CD4-positive, alpha-beta T cell treated with Interleukin-6 for 4 hours (primary cell): Measurements from ENCODE around the gene TCF15.
A peak's percentile ranks its signal among the peaks of the same experiment; 100 is the strongest.

ENCODE experiments used
- DNase-seq: peaks from one replicate; pipeline ENCODE4 v3.0.0-alpha.2; 2020; ENCODE audit warnings: mixed read lengths

Gene TCF15

GRCh38 chr20:576156-576555 lies 34.0 kb downstream of the TCF15 start:
- DNase-seq = no peak

DNA sequence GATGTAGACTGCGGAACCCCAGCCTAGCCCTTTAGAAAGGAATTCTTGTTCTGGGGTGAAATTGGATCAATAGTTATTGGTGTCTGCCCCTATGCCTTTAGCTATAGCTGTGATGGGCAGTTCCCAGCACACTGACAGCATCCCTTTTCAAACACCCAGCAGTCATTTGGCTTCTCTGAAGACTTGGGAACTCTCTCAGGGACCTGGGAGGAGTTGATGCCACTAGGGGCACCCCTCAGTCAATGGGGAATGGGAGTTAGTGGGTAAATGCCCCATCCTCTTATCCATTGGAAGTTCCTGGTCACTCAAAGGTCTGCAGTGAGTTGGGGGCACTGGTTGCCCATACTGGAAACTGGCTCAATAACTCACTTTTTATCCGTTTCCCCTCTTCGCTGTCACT lies 34.9 kb downstream of the TCF15 start:
- no peak for DNase-seq

DNA sequence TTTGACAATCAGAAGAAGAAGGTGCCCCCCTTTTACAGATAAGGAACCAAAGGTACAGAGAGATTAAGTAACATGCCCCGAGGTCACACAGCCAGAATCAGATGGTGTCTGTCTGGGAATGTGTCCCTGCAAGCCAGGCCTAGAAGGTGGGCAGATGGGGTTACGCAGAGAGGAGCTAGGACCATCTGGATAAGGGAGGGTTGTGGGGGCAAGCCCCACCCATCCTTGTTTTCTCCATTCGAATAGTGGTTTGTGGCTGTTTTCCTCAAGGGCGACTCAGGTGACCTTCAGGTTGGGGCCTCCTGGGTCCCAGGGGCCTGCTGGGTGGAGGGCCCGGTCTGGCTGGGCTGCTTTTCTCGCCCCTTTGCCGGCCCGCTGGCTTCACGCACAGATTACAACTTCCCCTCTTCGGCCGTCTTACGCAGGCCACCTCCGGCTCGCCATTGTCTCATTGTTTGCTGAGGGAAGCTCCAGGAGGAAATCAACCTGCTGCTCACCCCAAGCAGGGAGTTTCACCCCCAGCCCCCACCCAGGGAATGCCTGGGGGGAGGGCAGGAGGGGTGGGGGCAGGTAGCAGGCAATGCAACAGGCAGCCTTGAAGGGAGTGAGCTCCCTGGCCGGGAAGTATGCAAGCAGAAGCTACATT lies 35.7 kb downstream of the TCF15 start:
- DNase-seq = no peak

DNA sequence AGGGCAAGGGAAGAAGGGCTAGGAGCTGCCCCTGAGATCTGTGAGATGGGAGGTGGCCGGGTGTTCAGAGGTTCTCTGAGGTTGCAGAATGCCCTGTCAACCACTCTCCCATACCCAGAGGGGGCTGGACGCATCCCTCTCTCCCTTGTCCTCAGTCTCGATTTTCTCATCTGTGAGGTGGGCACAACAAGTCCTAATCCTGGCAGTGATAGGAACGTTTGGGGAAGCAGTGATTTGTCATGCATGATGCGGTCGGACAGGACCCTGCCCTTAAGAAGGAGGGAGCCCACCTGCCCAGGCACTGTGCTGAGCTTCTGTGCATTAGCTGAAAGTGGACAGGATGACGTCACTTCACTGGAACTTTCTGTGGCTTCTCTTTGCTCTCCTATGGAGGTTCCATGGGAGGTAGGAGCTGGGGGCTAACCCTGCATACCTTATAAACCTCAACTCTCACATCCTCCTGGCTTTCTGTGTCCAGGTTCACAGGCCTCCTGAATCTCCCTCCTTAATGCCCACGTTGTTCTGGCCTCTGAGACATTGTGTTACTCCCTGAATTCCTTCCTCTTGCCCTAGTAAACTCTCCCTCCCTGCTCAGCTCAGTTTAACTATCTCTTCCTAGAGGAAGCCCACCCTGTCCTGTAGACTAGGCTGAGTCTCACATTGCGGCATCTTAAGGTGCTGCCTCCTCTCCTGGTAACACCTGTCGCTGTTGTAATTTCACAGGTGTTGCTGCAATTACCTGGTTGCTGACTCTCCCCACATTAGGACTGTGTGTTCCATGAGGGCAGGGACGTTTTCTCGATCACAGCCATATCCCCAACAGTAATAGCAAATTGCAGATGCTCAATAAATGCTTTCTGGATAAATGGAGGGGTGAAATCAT lies 36.5 kb downstream of the TCF15 start:
- no peak for DNase-seq

DNA sequence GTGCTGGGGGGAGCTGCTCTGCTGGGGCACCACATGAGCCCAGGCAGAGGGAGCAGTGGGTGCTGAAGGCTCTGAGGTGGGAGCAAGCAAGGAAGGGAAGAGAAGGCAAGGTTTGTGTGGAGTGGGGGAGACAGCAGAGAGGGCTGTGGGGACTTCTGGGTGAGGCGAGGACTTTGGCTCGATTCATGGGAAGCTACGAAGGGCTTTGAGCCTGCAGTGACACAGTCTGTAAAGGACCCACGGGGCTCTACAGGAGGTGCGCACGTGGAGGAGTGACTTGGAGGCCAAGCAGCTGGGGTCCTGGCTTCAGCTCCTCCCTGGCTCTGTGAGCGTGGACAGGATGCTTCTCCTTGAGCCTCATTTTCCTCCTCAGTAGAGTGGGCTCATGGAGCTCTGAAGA lies 37.4 kb downstream of the TCF15 start:
- DNase-seq = no peak

- no peak for DNase-seq
These were observed 38.2 kb downstream of the TCF15 start for GRCh38 chr20:571754-572441.

DNA sequence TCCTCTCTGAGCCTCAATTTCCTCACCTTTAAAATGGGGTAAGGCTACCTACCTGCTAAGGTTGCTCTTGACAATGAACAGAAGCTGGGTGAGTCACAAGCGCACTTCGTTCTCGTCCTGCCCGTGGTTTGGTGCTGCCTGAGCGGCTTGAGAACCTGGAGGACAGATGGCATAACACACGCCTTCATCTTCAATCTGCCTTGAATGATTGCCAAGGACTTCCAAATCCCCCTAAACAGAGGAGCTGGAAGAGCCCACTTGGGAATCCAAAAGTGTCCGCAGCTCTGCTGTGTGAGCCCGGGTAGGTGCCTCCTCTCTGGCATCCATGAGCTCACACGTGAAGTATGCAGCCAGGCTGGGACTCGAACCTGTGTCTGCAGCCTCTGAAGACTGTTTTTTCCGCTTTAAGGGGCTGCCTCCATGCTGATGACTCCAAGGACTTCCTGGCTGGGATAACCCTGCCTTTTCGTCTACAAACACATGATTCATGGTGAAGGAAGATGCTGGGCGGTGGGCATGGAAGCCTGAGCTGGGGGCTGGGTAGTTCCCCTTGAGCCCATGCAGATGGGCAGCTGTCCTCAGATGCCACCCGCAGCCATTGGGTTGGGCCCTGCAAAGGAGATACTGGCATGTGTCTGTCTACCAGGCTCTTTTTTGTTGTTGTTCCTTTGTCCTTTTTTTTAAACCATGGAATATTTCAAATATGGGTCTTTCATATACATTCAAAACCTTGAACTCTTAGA lies 41.3 kb downstream of the TCF15 start:
- no peak for DNase-seq

GRCh38 chr20:568097-568652 lies 41.9 kb downstream of the TCF15 start:
- no peak for DNase-seq

GRCh38 chr20:564192-564591 lies 45.9 kb downstream of the TCF15 start:
- no peak for DNase-seq

DNA sequence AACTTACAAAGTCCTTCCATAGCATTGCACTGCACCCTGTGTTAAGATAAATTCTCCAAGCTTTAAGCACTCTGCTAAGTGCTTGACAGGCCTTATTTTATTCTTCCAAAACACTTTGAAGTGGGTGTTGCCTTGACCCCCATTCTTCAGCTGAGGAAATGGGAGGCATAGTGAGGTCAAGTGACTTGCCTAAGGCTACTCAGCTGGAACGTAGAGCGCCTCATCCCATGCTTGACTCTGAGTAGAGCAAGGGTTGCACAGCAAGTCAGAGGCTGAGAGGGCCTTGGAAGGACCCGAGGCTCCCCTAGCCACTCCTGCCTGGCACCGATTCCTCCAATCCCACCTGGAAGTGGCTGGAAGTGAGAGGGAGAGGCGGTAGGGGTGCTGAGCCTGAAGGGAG lies 46.9 kb downstream of the TCF15 start:
- no peak for DNase-seq

DNA sequence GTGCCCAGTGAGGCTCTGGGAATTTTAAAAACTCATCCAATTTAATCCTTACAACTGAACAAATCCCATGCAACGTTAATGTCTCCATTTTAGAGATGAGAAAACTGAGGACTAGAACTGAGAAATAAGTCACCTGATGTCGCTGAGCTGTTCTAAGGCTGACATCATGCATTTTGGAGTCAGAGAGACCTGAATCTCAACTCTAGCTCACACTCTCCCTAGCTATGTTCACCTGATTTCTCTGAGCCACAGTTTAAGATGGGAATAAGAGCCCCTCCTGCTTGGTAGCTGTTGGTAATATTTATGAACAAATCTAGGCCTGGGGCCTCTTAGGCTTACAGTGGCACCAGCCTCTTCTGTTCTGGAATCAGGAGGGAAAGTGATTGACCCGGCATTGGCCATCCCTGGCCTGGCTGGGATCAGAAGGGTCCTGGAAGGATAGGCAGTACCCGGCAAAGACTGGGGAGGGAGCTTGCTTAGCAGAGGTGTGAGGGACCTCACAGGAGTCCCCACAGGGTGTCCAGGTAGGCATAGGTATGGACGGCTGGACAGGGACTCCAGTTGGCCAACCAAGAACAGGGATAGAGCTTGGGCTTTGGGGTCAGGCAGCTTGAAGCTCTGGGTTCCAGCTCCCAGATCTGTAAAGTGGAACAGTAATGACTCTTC lies 47.7 kb downstream of the TCF15 start:
- DNase-seq = no peak

DNA sequence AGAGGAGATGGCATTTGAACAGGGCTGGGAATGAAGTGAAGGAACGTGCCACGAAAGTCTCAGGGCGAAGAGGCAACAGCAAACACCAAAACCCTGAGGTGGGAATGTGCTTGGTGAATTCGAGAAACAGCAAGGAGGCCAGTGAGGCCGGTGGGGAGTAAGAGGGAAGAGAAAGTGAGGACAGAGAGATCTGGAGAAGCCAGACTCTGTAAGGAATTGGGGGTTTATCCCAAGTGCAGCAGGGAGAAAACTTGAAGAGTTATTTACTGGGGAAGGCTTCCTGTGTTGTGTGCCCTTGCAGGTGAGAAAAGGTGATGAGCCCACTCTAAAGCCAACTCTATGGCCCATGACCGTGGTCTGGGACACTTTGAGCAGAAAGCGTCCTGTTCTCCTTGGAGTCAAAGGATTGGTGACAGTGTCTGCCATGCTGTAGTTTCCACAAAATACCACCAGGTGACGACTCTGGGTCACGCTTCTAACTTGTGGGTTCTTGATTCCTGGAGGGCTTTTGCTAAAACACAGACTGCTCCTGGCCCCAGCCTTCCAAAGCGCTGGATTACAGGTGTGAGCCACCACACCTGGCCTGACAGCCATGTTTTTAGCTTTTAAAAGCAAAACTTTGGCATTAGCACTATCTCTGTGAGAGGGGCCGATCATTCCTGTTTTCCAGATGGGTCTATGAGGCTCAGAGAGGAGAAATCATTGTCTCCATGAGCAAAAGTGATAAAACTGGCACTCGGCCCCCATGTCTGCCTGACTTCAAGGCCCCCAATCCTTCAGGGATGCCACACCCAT lies 48.5 kb downstream of the TCF15 start:
- peak; percentile 31 for DNase-seq

DNA sequence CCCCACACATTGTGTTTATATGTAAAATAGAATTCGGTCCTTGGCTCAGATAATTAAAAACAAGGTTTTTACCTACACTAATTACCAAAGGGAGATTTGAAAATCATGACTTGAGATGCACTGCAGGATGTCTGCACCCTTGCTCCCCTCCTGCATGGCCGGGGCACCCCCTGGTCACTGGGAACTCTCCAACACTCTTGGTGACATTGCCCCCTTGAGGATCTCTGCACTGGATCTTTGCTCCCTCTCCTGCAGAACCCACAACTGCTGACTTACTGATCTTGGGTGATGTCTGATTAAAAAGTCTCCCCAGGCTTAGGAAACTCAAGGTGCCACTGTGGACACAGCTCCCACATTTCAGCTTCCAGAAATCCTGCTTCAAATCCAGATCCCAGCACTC lies 49.4 kb downstream of the TCF15 start:
- DNase-seq = no peak

GRCh38 chr20:558117-558516 lies 52.0 kb downstream of the TCF15 start:
- DNase-seq = no peak

DNA sequence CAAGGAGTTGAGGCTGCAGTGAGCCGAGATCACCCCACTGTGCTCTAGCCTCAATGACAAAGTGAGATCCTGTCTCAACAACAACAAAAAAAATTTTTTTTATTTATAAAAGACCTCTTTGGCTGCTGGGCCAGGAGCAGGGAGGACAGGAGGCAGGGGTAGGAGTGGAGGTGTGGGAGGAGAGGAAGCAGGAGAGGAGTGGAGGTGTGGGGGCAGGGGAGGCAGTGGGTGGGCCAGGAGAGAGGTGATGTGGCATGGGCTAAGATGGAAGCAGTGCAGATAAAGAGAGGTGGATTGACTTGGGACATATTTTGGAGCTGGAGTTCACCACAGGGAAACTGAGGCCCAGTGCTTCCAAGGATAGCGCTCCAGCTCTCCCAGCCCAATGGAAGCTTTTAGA lies 53.1 kb downstream of the TCF15 start:
- no peak for DNase-seq

DNA sequence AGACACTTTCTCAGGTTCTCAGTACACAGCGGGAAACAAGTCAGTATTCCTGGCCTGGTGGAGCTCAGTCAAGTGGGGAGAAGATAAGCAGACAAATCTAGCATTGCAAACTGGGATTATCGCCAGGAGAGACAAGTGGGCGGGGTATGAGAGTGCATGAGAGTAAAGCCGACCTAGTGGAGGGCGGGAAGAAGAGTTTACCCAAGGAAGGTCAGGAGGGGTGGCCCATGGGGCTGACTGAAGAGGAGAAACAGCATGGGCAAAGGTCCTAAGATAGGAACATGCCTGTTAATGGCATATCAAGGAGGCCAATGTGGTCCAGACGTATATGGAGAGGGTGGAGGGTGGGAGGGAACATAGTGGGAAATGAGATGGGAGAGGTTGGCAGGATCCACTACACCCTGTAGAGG lies 54.1 kb downstream of the TCF15 start:
- no peak for DNase-seq
